Thyroid gland (tissue), 4 donors: ENCODE data around the gene HOXB3.

Experiments
- POLR2A ChIP-seq, 2 donors: fragments of 450-650 bp; IDR thresholded peaks; one replicate each; pipeline ENCODE4 v1.6.1; 2017; ENCODE audit warnings: antibody characterized with exemption in 2 of 2, mild to moderate bottlenecking in 2 of 2, moderate library complexity in 1 of 2
- TF ChIP-seq, protein P1 (sequence below), 6 experiments: fragments of 200-600 bp in 3 of 6; fragments of 450-650 bp in 3 of 6; sonication (generic) in 3 of 6; IDR thresholded peaks; one replicate each; pipeline ENCODE4 v1.5.1; 2016 to 2019; ENCODE audit warnings: antibody characterized with exemption in 6 of 6, mild to moderate bottlenecking in 2 of 6, inconsistent platforms in 1 of 6, moderate library complexity in 1 of 6

DNA sequence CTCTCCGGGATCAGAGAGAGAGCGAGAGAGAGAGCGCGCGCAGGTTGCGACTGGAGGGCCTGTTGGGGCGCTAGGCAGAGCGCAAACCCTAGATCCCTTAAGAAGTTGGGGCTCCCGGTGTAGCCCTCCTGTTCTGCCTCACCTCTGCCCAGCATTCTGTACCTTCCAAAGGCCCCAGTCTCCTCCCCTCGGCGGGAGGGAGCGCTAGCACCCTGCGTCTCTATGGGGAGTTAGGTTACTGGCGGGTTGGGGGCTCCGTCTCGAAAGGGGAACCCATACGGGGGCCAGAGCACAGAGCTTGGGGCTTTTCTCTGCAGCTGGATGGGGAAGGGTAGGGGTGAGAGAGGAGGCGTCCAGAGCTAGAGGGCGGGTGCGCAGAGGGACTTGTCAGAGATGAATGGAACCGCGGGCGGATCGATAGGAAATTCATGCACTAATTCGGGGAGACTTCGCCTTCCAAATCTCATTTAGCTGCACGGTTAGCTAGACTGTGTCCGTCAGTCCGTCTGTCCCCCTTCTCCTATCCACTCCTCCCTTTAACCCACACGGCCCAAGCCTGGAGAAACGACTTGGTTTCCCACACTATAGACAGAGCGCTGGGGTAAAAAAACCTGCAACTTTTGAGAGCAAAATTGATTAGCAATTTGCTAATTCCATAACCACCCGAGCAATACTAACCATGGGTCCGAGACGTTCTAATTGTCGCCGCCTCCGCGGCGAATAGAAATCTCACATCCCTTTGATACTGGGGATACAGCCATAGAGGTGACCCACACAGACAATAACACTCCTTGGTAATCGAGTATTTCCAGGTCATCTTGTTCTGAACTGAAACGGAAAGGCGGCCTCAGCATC, 11.2 kb downstream of the HOXB3 start:
- TF ChIP-seq, protein P1, sequence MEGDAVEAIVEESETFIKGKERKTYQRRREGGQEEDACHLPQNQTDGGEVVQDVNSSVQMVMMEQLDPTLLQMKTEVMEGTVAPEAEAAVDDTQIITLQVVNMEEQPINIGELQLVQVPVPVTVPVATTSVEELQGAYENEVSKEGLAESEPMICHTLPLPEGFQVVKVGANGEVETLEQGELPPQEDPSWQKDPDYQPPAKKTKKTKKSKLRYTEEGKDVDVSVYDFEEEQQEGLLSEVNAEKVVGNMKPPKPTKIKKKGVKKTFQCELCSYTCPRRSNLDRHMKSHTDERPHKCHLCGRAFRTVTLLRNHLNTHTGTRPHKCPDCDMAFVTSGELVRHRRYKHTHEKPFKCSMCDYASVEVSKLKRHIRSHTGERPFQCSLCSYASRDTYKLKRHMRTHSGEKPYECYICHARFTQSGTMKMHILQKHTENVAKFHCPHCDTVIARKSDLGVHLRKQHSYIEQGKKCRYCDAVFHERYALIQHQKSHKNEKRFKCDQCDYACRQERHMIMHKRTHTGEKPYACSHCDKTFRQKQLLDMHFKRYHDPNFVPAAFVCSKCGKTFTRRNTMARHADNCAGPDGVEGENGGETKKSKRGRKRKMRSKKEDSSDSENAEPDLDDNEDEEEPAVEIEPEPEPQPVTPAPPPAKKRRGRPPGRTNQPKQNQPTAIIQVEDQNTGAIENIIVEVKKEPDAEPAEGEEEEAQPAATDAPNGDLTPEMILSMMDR (IDR thresholded peaks at IDR 0.05) = no peak
- no peak for TF ChIP-seq POLR2A (IDR thresholded peaks at IDR 0.05)
